ENCODE results near the gene CXCL8.

Gene CXCL8

GRCh38 chr4:73780243-73780642 lies 39.9 kb downstream of the CXCL8 start:
- no peak for TF ChIP-seq GATA2 (IDR thresholded peaks at IDR 0.05; ENCODE audit: low read depth, low read length)
- no peak for TF ChIP-seq GATA3 (IDR thresholded peaks at IDR 0.05; ENCODE audit: low read depth, low read length)

- TF ChIP-seq GATA2 (IDR thresholded peaks at IDR 0.05; ENCODE audit: low read depth, low read length) (no peak), GATA3 (IDR thresholded peaks at IDR 0.05; ENCODE audit: low read depth, low read length) (no peak)
Observed at GRCh38 chr4:73780834-73781233, 40.5 kb downstream of the CXCL8 start.

- TF ChIP-seq GATA3 (IDR thresholded peaks at IDR 0.05; ENCODE audit: low read depth, low read length) (no peak), GATA2 (IDR thresholded peaks at IDR 0.05; ENCODE audit: low read depth, low read length) (no peak)
Observed at GRCh38 chr4:73788411-73788810, 48.0 kb downstream of the CXCL8 start.
